OCI-LY1 (cell line): ENCODE results near the gene AIFM3.

Experiments used
- H2AFZ ChIP-seq: fragments of 200-600 bp; sonication (generic), shearing (Covaris generic); 2 replicates; pipeline ENCODE4 v1.6.0; 2014; ENCODE audit warnings: antibody characterized with exemption, mild to moderate bottlenecking, low read length
- H3F3A ChIP-seq: fragments of 200-600 bp; sonication (generic), shearing (Covaris generic); 2 replicates; pipeline ENCODE4 v1.6.0; 2014; ENCODE audit warnings: mild to moderate bottlenecking, antibody characterized with exemption, low read length, moderate library complexity; ENCODE audit not compliant: insufficient read depth
- H3K27ac ChIP-seq: fragments of 200-600 bp; sonication (generic); 2 replicates; pipeline ENCODE4 v1.5.1; 2014; ENCODE audit warnings: low read length, mixed run types, mild to moderate bottlenecking, low read depth; ENCODE audit not compliant: poor library complexity, severe bottlenecking
- H3K27me3 ChIP-seq: fragments of 200-600 bp; sonication (generic); 2 replicates; pipeline ENCODE4 v1.6.0; 2014; ENCODE audit warnings: antibody characterized with exemption, mild to moderate bottlenecking, low read length, moderate library complexity; ENCODE audit not compliant: insufficient read depth
- H3K36me3 ChIP-seq: fragments of 200-600 bp; sonication (generic); 2 replicates; pipeline ENCODE4 v1.6.1; 2014; ENCODE audit warnings: mild to moderate bottlenecking, antibody characterized with exemption, low read length, moderate library complexity, mixed read lengths; ENCODE audit not compliant: insufficient read depth
- H3K4me1 ChIP-seq: fragments of 200-600 bp; sonication (generic); 2 replicates; pipeline ENCODE4 v1.5.1; 2014; ENCODE audit warnings: mild to moderate bottlenecking, low read length, moderate library complexity; ENCODE audit not compliant: insufficient read depth, severe bottlenecking
- H3K4me2 ChIP-seq: fragments of 200-600 bp; sonication (generic), shearing (Covaris generic); 2 replicates; pipeline ENCODE4 v1.6.1; 2014; ENCODE audit warnings: low read length
- H3K4me3 ChIP-seq: fragments of 200-600 bp; sonication (generic); 2 replicates; pipeline ENCODE4 v1.5.1; 2014; ENCODE audit warnings: low read length, low read depth, mild to moderate bottlenecking, mixed read lengths; ENCODE audit not compliant: poor library complexity, severe bottlenecking
- H3K79me2 ChIP-seq: fragments of 200-600 bp; shearing (Covaris generic); 2 replicates; pipeline ENCODE4 v1.6.1; 2016; ENCODE audit warnings: mixed run types, low read length, mixed read lengths; ENCODE audit not compliant: insufficient read depth
- H3K9ac ChIP-seq: fragments of 200-600 bp; sonication (generic), shearing (Covaris generic); 2 replicates; pipeline ENCODE4 v1.6.1; 2014; ENCODE audit warnings: mild to moderate bottlenecking, low read length, mixed read lengths
- H3K9me2 ChIP-seq: fragments of 200-600 bp; sonication (generic), shearing (Covaris generic); 2 replicates; pipeline ENCODE4 v1.6.1; 2014; ENCODE audit warnings: low read depth, mild to moderate bottlenecking, low read length, mixed read lengths
- H3K9me3 ChIP-seq: fragments of 200-600 bp; shearing (Covaris generic); 2 replicates; pipeline ENCODE4 v1.6.1; 2014; ENCODE audit warnings: low read length, mixed read lengths
- H4K20me1 ChIP-seq: fragments of 200-600 bp; sonication (generic), shearing (Covaris generic); 2 replicates; pipeline ENCODE4 v1.6.0; 2016; ENCODE audit warnings: mild to moderate bottlenecking, low read length; ENCODE audit not compliant: insufficient read depth
- EZH2 ChIP-seq: fragments of 200-600 bp; sonication (generic), shearing (Covaris generic); IDR thresholded peaks from 2 replicates; pipeline ENCODE4 v1.8.0; 2017; ENCODE audit warnings: borderline replicate concordance, mixed run types, mild to moderate bottlenecking, antibody characterized with exemption, low read length, moderate library complexity, mixed read lengths
- TF ChIP-seq, protein P1 (sequence below): fragments of 200-600 bp; sonication (generic), shearing (Covaris generic); IDR thresholded peaks from 2 replicates; pipeline ENCODE4 v1.5.1; 2017; ENCODE audit warnings: mild to moderate bottlenecking, antibody characterized with exemption, low read length, moderate library complexity, mixed read lengths

AIFM3 gene

DNA sequence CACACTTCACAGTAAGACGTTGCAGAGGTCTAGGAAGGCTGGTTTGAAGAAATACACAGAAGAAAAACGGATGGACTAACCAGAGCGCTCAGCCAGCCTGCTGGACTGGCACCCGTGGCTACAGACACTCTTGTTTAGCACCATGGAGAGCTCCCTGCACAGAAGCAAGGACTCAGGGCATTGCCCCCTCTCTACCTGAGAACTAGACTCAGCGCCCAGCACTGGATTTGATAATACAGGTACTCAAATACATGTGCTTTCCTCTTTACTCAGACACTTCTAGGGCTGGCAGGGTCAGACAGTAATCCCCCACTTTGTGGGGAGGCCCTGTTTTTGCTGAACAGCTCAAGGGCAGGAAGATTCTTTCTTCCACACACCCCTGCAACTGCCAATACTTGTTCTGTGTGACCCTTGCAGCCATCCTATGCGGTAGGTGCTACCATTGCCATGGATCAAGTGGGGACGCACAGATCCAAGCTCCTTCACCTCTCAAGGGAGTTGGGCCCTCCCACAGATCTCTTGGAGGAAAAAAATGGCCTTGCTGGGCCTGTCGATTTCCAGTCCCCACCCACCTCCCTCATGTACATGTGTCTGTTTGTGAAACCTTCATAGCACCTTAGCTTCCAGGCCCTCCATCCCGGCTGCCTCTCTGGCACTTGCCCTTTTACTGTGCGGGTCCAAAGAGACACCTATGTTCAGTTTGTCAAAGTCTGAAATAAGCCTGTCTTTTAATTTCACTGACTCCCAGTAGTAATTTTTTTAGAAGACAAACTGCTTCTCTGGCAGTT is 42.8 kb downstream of the AIFM3 start:
- no peak overlapping the region for H3K9ac ChIP-seq
- H3K79me2 ChIP-seq: no peaks in the 10 kb centered on the region
- H2AFZ ChIP-seq: no peak overlapping the region
- H4K20me1 ChIP-seq: no peaks in the 10 kb centered on the region
- no peaks in the 10 kb centered on the region for H3K9me3 ChIP-seq
- H3K9me2 ChIP-seq: no peaks in the 10 kb centered on the region
- no peak overlapping the region for H3K4me2 ChIP-seq
- no peaks in the 10 kb centered on the region for H3K36me3 ChIP-seq
- no peaks in the 10 kb centered on the region for H3K27me3 ChIP-seq
- H3F3A ChIP-seq: no peaks in the 10 kb centered on the region
- H3K27ac ChIP-seq: no peak overlapping the region
- TF ChIP-seq, protein P1, sequence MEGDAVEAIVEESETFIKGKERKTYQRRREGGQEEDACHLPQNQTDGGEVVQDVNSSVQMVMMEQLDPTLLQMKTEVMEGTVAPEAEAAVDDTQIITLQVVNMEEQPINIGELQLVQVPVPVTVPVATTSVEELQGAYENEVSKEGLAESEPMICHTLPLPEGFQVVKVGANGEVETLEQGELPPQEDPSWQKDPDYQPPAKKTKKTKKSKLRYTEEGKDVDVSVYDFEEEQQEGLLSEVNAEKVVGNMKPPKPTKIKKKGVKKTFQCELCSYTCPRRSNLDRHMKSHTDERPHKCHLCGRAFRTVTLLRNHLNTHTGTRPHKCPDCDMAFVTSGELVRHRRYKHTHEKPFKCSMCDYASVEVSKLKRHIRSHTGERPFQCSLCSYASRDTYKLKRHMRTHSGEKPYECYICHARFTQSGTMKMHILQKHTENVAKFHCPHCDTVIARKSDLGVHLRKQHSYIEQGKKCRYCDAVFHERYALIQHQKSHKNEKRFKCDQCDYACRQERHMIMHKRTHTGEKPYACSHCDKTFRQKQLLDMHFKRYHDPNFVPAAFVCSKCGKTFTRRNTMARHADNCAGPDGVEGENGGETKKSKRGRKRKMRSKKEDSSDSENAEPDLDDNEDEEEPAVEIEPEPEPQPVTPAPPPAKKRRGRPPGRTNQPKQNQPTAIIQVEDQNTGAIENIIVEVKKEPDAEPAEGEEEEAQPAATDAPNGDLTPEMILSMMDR: no peak
- TF ChIP-seq EZH2: no peak
- H3K4me1 ChIP-seq: peaks cover 8% of the 10 kb centered on the region
- H3K4me3 ChIP-seq: no peak overlapping the region

DNA sequence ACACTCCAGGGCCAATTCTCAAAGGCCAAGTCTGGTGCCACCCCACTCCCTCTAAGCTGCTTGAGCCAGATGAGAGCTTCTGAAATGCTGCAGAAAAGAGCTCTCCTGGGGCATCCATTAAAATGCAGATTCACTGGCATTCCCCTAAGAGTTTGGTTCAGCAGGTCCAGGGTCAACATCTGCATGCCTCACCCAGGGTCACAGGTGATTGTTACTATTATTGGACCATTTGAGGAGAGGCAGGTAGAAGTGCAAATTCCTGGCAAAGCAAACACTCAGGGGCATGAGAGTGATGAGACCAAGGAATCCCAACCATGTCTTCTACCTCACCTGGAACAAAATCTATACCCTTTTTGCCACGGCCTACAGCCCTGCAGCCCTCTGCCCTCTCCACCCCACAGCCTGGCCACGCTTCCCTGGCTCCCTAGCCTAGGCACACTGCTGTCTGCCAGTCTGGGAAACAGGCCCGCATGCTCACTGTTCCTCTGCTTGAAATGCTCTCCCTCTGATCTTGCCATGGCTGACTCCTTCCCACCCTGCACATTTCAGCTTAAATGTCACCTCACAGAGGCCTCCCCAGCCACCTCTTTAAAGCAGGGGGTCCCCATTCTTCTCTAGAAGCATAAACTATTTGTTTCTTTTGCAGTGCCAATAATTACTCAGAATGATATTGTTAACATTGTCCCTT is 43.5 kb downstream of the AIFM3 start:
- TF ChIP-seq EZH2: no peak
- TF ChIP-seq, protein P1: no peak
- Histone ChIP-seq H3K27me3 (no peaks in the 10 kb centered on the region), H3K27ac (no peak overlapping the region), H3K9me3 (no peaks in the 10 kb centered on the region), H3K36me3 (no peaks in the 10 kb centered on the region), H3K4me2 (no peak overlapping the region), H3K79me2 (no peaks in the 10 kb centered on the region), H2AFZ (no peak overlapping the region), H3K9me2 (no peaks in the 10 kb centered on the region), H3F3A (no peaks in the 10 kb centered on the region), H4K20me1 (no peaks in the 10 kb centered on the region), H3K9ac (no peak overlapping the region), H3K4me3 (no peak overlapping the region), H3K4me1 (peaks cover 9% of the 10 kb centered on the region)

DNA sequence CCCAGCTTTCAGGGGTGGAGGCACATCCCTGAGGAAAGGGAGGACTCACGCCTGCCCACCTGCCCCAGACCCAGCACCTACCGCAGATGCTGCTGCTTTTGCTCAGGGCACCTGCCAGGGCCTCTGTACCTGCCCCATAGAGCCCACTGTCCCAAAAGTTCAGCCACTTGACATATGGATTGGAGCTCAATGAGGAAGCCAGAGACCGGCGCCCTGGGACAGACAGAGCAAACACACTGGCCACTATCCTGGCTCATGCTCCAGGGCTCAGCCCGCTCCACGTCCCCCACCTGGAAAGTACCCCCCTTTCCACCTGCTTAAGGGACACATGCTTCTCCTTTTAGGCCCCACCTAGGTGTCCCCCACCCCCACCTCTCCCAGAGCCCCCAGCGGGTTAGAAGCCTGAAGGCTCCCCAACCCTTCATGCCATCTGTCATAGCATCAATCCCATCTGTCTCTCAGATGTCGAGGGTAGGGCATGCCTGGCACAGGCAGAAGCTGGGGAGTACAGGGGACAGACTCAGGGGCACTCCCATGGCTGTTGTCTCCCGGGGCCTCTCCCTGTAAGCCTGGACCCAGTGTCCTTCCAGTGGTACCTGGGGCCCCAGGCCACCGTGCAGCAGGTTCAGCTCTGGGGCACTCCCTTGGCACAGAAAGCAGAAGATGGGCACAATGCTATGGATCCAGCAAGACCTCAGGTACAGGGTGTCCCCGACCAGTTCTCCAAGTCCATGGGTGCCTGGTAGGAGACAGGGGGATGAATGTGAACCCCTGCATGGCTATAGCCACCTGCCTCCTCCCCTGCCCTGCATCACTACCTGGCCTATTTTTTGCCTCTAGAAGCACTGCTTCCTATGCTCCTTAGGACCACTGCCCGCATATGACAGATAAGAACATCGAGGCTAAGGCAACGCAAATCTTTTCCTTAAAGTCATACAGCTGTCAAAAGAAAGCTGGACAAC is 45.7 kb downstream of the AIFM3 start:
- H3K79me2 ChIP-seq: no peaks in the 10 kb centered on the region
- H3K9ac ChIP-seq: no peak overlapping the region
- H3K9me3 ChIP-seq: no peaks in the 10 kb centered on the region
- no peaks in the 10 kb centered on the region for H4K20me1 ChIP-seq
- peaks cover 9% of the 10 kb centered on the region for H3K4me1 ChIP-seq
- no peaks in the 10 kb centered on the region for H3K36me3 ChIP-seq
- H3K27me3 ChIP-seq: no peaks in the 10 kb centered on the region
- no peak overlapping the region for H3K4me3 ChIP-seq
- no peak overlapping the region for H2AFZ ChIP-seq
- no peak overlapping the region for H3K4me2 ChIP-seq
- no peaks in the 10 kb centered on the region for H3F3A ChIP-seq
- TF ChIP-seq EZH2: no peak
- TF ChIP-seq, protein P1: no peak
- no peak overlapping the region for H3K27ac ChIP-seq
- H3K9me2 ChIP-seq: no peaks in the 10 kb centered on the region
